ENCODE measurements around the gene GADD45A. TPM values are rescaled to one million over a fixed set of nuclear protein-coding genes. Genes with fewer than 3 reads are reported as not detected.
A peak's percentile ranks its signal among the peaks of the same experiment; 100 is the strongest.

GADD45A gene
- total RNA-seq, 1 donor from 2014 or later: 11.0 TPM

DNA sequence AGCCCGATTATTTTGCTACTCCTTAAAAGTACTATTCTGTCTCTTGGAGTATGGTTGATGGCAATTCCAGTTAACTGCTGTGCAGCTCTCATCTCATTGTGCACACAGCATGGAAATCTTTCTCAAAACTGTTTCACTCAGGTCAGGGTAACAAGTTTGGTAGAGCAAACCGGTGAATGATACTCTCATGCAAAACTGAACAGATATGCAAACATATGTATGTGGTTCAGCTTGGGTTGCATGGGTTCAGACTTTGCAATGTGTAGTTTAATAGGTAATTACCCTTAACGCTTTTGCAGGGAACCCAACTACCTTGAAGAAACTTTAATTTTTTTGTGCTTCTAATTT is 2.2 kb downstream of the GADD45A start:
- H3K36me3 ChIP-seq (ENCODE audit: control insufficient read depth in 3 of 3, insufficient read depth in 3 of 3, low read length in 3 of 3): peaks cover 0 to 25% (median 7%) of the 10 kb centered on the region in 3 donors
- no peaks in the 10 kb centered on the region for H3K9me3 ChIP-seq (ENCODE audit: control insufficient read depth in 3 of 3, low read length in 3 of 3)
- H3K4me3 ChIP-seq (ENCODE audit: low read length in 3 of 3): peak overlapping the region; percentile 88 to 93 (median 89)
- H3K27ac ChIP-seq (ENCODE audit: low read depth, low read length): peak overlapping the region; percentile 98
- peak overlapping the region; percentile 94 to 96 (median 94) for H3K9ac ChIP-seq (ENCODE audit: low read depth in 1 of 3, low read length in 3 of 3)
- peaks cover 16 to 26% (median 23%) of the 10 kb centered on the region in 3 donors for H3K4me1 ChIP-seq (ENCODE audit: control insufficient read depth in 3 of 3, insufficient read depth in 3 of 3, low read length in 3 of 3)
- no peaks in the 10 kb centered on the region for H3K27me3 ChIP-seq (ENCODE audit: control insufficient read depth in 3 of 3, insufficient read depth in 3 of 3, low read length in 3 of 3)

DNA sequence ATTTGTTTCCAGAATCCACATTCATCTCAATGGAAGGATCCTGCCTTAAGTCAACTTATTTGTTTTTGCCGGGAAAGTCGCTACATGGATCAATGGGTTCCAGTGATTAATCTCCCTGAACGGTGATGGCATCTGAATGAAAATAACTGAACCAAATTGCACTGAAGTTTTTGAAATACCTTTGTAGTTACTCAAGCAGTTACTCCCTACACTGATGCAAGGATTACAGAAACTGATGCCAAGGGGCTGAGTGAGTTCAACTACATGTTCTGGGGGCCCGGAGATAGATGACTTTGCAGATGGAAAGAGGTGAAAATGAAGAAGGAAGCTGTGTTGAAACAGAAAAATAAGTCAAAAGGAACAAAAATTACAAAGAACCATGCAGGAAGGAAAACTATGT is 2.6 kb downstream of the GADD45A start:
- H3K27me3 ChIP-seq (ENCODE audit: control insufficient read depth in 3 of 3, insufficient read depth in 3 of 3, low read length in 3 of 3): no peaks in the 10 kb centered on the region
- peak overlapping the region; percentile 32 for H3K27ac ChIP-seq (ENCODE audit: low read depth, low read length)
- H3K36me3 ChIP-seq (ENCODE audit: control insufficient read depth in 3 of 3, insufficient read depth in 3 of 3, low read length in 3 of 3): peaks cover 0 to 25% (median 7%) of the 10 kb centered on the region in 3 donors
- H3K4me3 ChIP-seq (ENCODE audit: low read length in 3 of 3): no peak overlapping the region
- peaks cover 16 to 26% (median 23%) of the 10 kb centered on the region in 3 donors for H3K4me1 ChIP-seq (ENCODE audit: control insufficient read depth in 3 of 3, insufficient read depth in 3 of 3, low read length in 3 of 3)
- peak overlapping the region in 1 of 3 donors; percentile 96 for H3K9ac ChIP-seq (ENCODE audit: low read depth in 1 of 3, low read length in 3 of 3)
- no peaks in the 10 kb centered on the region for H3K9me3 ChIP-seq (ENCODE audit: control insufficient read depth in 3 of 3, low read length in 3 of 3)

DNA sequence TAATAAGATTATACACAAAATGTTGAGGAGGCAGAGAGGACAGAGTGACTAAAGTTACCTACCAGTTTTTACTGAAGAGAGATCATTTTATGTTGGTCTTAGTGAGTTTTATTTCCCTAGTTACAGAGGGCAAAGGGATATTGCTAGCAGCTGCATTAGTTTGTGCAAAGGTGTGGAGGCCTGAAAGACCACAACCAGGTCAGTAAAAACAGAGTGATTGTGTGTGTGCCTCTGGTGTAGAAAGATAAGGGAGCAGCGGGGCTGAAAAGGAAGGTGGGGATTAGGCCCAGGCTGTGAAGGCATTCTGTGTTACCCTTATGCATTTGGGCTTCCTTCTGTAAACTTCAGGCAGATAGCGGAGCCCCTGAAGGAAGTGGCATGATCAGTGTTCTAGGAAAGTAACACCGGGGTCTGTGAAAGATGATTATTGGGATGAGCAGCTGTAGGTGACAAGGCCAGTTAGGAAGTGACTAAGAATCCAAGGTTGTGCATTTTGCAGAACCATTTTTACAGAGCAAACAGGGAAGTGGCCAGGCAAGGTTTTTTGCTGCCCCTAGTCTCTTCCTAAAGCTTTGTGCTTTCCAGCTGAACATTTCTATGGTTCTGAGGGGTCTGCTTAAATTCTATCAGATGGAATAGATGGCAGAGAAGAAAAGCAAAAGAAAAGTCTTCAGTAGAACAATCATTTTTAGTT is 3.7 kb downstream of the GADD45A start:
- Histone ChIP-seq H3K27ac (ENCODE audit: low read depth, low read length) (no peak overlapping the region), H3K27me3 (ENCODE audit: control insufficient read depth in 3 of 3, insufficient read depth in 3 of 3, low read length in 3 of 3) (no peaks in the 10 kb centered on the region), H3K9me3 (ENCODE audit: control insufficient read depth in 3 of 3, low read length in 3 of 3) (no peaks in the 10 kb centered on the region), H3K9ac (ENCODE audit: low read depth in 1 of 3, low read length in 3 of 3) (no peak overlapping the region), H3K4me3 (ENCODE audit: low read length in 3 of 3) (no peak overlapping the region), H3K36me3 (ENCODE audit: control insufficient read depth in 3 of 3, insufficient read depth in 3 of 3, low read length in 3 of 3) (peaks cover 0 to 25% (median 7%) of the 10 kb centered on the region in 3 donors), H3K4me1 (ENCODE audit: control insufficient read depth in 3 of 3, insufficient read depth in 3 of 3, low read length in 3 of 3) (peaks cover 16 to 26% (median 23%) of the 10 kb centered on the region in 3 donors)

DNA sequence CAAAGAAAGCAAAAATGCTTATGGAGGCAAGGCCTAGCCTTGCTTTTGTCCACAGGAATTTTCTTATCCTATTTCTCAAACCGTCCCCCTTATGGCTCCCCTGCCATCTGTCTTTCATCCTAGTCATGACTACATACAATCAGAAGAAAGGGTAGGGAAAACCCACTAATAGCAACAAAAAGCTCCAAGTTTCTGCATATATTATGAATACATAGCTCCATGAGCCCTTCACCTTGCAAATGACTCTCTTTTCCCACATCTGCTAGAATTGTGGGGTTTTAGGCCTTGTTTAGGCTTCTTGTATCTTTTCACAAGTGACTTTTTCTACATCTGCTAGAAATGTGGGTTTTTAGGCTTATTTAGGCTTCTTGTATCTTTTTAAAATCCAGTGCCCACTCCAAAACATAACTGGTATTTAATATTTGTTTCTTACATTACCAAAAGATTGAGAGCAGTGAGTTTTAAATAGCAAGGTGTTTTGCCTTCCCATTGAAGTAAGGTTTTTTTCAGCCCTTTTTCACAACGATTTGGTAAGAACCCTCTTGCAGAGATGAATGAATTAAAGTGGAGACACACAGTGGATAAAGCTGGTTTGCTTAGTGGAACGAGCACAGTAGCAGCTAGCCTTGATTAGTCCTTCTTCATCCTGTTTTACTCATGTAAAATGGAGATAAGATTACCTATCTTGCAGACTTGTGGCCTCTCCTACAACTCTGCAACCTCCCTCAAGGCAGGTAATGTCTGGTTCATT is 4.4 kb downstream of the GADD45A start:
- Histone ChIP-seq H3K4me3 (ENCODE audit: low read length in 3 of 3) (no peak overlapping the region), H3K27ac (ENCODE audit: low read depth, low read length) (no peak overlapping the region), H3K9me3 (ENCODE audit: control insufficient read depth in 3 of 3, low read length in 3 of 3) (no peaks in the 10 kb centered on the region), H3K9ac (ENCODE audit: low read depth in 1 of 3, low read length in 3 of 3) (no peak overlapping the region), H3K4me1 (ENCODE audit: control insufficient read depth in 3 of 3, insufficient read depth in 3 of 3, low read length in 3 of 3) (peaks cover 13 to 20% (median 16%) of the 10 kb centered on the region in 3 donors), H3K27me3 (ENCODE audit: control insufficient read depth in 3 of 3, insufficient read depth in 3 of 3, low read length in 3 of 3) (no peaks in the 10 kb centered on the region), H3K36me3 (ENCODE audit: control insufficient read depth in 3 of 3, insufficient read depth in 3 of 3, low read length in 3 of 3) (peaks cover 0 to 25% (median 7%) of the 10 kb centered on the region in 3 donors)

DNA sequence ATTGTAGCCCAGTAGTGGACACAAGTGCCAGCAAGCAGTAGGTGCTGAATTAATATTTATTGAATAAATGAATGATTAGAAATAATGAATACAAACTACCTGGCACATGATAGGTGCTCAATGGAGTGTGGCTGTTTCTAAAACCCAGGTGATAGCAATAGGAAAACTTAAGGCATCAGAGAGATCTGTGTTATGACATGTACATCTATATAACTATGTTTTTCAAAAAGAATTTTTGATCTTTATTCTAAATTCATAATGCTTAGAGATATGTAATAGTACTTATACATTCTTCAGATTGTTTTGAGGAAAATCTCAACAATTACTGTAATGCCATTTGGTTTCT is 5.0 kb downstream of the GADD45A start:
- peaks cover 0 to 25% (median 7%) of the 10 kb centered on the region in 3 donors for H3K36me3 ChIP-seq (ENCODE audit: control insufficient read depth in 3 of 3, insufficient read depth in 3 of 3, low read length in 3 of 3)
- H3K4me3 ChIP-seq (ENCODE audit: low read length in 3 of 3): no peak overlapping the region
- no peaks in the 10 kb centered on the region for H3K27me3 ChIP-seq (ENCODE audit: control insufficient read depth in 3 of 3, insufficient read depth in 3 of 3, low read length in 3 of 3)
- peaks cover 11 to 20% (median 14%) of the 10 kb centered on the region in 3 donors for H3K4me1 ChIP-seq (ENCODE audit: control insufficient read depth in 3 of 3, insufficient read depth in 3 of 3, low read length in 3 of 3)
- H3K27ac ChIP-seq (ENCODE audit: low read depth, low read length): no peak overlapping the region
- H3K9ac ChIP-seq (ENCODE audit: low read depth in 1 of 3, low read length in 3 of 3): no peak overlapping the region
- no peaks in the 10 kb centered on the region for H3K9me3 ChIP-seq (ENCODE audit: control insufficient read depth in 3 of 3, low read length in 3 of 3)

DNA sequence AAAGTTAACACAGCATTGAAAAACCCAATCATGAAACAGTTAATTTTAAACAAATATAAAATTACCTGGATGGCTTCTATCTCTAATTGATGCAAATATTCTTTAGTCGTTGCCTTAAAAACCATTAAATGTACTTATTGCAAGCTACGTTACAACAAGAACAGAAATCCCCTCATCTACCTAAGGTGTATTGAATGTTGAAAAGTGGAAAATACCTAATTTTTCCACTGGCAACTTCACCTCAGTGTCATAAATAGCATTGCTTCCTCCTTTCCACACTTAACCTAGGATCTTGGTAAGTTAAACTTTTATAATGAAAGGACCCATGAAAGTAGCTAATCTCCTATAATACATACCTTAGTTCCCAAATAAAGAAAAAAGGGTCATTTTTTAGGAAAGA is 5.4 kb downstream of the GADD45A start:
- Histone ChIP-seq H3K9me3 (ENCODE audit: control insufficient read depth in 3 of 3, low read length in 3 of 3) (no peaks in the 10 kb centered on the region), H3K4me3 (ENCODE audit: low read length in 3 of 3) (no peak overlapping the region), H3K27ac (ENCODE audit: low read depth, low read length) (no peak overlapping the region), H3K9ac (ENCODE audit: low read depth in 1 of 3, low read length in 3 of 3) (no peak overlapping the region), H3K27me3 (ENCODE audit: control insufficient read depth in 3 of 3, insufficient read depth in 3 of 3, low read length in 3 of 3) (no peaks in the 10 kb centered on the region), H3K36me3 (ENCODE audit: control insufficient read depth in 3 of 3, insufficient read depth in 3 of 3, low read length in 3 of 3) (peaks cover 0 to 25% (median 7%) of the 10 kb centered on the region in 3 donors), H3K4me1 (ENCODE audit: control insufficient read depth in 3 of 3, insufficient read depth in 3 of 3, low read length in 3 of 3) (peaks cover 11 to 20% (median 14%) of the 10 kb centered on the region in 3 donors)

DNA sequence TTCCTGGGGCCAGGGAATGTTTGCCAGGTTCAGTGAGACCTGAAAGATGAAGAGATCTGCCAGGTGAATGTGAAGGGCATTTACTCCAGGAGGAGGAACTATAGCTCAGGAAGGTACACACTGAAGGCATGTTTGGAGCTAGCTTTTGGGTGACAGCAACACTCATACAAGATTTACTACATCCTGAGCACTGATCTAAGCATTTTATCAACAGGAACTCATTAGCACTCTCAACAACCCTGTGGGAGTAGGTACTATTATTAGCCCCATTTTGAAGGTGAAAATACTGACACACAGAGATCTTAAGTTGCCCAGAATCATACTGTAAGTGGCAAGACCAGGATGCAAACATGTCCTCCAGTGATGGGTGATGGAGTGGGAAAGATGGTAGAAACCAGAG is 6.7 kb downstream of the GADD45A start:
- Histone ChIP-seq H3K4me3 (ENCODE audit: low read length in 3 of 3) (no peak overlapping the region), H3K9ac (ENCODE audit: low read depth in 1 of 3, low read length in 3 of 3) (no peak overlapping the region), H3K27me3 (ENCODE audit: control insufficient read depth in 3 of 3, insufficient read depth in 3 of 3, low read length in 3 of 3) (no peaks in the 10 kb centered on the region), H3K36me3 (ENCODE audit: control insufficient read depth in 3 of 3, insufficient read depth in 3 of 3, low read length in 3 of 3) (peaks cover 0 to 25% (median 7%) of the 10 kb centered on the region in 3 donors), H3K9me3 (ENCODE audit: control insufficient read depth in 3 of 3, low read length in 3 of 3) (no peaks in the 10 kb centered on the region), H3K27ac (ENCODE audit: low read depth, low read length) (no peak overlapping the region), H3K4me1 (ENCODE audit: control insufficient read depth in 3 of 3, insufficient read depth in 3 of 3, low read length in 3 of 3) (peaks cover 7 to 15% (median 14%) of the 10 kb centered on the region in 3 donors)

DNA sequence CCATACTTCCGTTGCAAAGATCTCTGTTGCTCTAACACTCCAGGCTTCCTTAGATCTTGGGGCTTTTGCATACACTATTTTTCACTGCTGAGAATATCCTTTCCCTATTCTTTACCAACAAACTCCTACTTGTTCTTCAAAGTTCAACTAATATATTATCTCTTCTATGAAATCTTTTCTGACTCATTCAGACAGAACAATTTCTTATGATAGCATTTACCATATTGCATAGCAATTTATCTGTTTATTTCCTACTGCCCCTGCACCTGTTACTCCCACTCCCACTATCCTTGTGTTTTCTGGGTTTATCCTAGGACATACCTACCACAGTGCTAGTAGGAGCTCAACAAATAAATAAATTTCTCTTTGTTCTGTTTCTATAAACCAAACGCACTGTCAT is 11.0 kb downstream of the GADD45A start:
- Histone ChIP-seq H3K36me3 (ENCODE audit: control insufficient read depth in 3 of 3, insufficient read depth in 3 of 3, low read length in 3 of 3) (no peaks in the 10 kb centered on the region), H3K9me3 (ENCODE audit: control insufficient read depth in 3 of 3, low read length in 3 of 3) (no peaks in the 10 kb centered on the region), H3K9ac (ENCODE audit: low read depth in 1 of 3, low read length in 3 of 3) (no peak overlapping the region), H3K4me1 (ENCODE audit: control insufficient read depth in 3 of 3, insufficient read depth in 3 of 3, low read length in 3 of 3) (no peaks in the 10 kb centered on the region), H3K4me3 (ENCODE audit: low read length in 3 of 3) (no peak overlapping the region), H3K27me3 (ENCODE audit: control insufficient read depth in 3 of 3, insufficient read depth in 3 of 3, low read length in 3 of 3) (no peaks in the 10 kb centered on the region), H3K27ac (ENCODE audit: low read depth, low read length) (no peak overlapping the region)

DNA sequence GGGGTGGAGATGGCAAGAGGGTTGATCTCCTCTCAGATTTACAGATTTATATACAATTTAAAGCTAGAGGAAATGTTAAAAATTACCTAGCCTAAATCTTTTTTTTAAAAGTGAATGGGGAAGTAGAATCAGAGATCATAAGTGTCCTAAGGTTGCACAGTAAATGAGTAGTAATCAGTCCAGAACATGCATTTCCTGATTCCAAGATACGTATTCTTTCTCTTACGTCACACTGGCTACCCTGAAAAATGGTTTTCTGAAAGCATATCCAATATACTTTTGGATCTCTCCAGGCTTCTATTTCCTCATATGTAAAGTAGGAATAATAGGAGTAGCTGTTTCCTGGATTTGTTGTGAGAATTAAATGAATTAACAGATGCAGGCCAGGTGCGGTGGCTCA is 11.7 kb downstream of the GADD45A start:
- Histone ChIP-seq H3K9ac (ENCODE audit: low read depth in 1 of 3, low read length in 3 of 3) (no peak overlapping the region), H3K4me3 (ENCODE audit: low read length in 3 of 3) (no peak overlapping the region), H3K36me3 (ENCODE audit: control insufficient read depth in 3 of 3, insufficient read depth in 3 of 3, low read length in 3 of 3) (no peaks in the 10 kb centered on the region), H3K27ac (ENCODE audit: low read depth, low read length) (no peak overlapping the region), H3K27me3 (ENCODE audit: control insufficient read depth in 3 of 3, insufficient read depth in 3 of 3, low read length in 3 of 3) (no peaks in the 10 kb centered on the region), H3K4me1 (ENCODE audit: control insufficient read depth in 3 of 3, insufficient read depth in 3 of 3, low read length in 3 of 3) (no peaks in the 10 kb centered on the region), H3K9me3 (ENCODE audit: control insufficient read depth in 3 of 3, low read length in 3 of 3) (no peaks in the 10 kb centered on the region)

DNA sequence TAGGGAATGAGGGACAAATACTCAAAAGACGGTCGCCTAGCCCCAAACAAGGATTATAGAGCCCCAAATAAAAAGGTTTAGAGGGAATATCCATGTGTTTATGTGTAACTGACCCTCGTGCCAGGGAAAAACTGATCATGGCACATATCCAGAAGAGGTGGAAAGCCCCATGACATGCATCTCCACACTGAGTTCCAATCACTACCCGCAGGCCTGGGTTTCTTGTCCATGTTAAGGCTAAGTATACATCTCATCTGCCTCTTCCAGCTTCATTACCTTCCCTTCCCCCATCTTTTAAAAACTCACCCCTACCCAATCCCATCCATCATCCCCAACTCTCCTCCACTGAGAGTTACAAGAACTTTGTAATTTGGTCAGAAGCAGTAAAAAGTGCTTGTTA is 15.2 kb downstream of the GADD45A start:
- Histone ChIP-seq H3K36me3 (ENCODE audit: control insufficient read depth in 3 of 3, insufficient read depth in 3 of 3, low read length in 3 of 3) (peaks cover 0 to 7% (median 0%) of the 10 kb centered on the region in 3 donors), H3K27ac (ENCODE audit: low read depth, low read length) (no peak overlapping the region), H3K9ac (ENCODE audit: low read depth in 1 of 3, low read length in 3 of 3) (no peak overlapping the region), H3K9me3 (ENCODE audit: control insufficient read depth in 3 of 3, low read length in 3 of 3) (no peaks in the 10 kb centered on the region), H3K27me3 (ENCODE audit: control insufficient read depth in 3 of 3, insufficient read depth in 3 of 3, low read length in 3 of 3) (no peaks in the 10 kb centered on the region), H3K4me3 (ENCODE audit: low read length in 3 of 3) (no peak overlapping the region), H3K4me1 (ENCODE audit: control insufficient read depth in 3 of 3, insufficient read depth in 3 of 3, low read length in 3 of 3) (no peaks in the 10 kb centered on the region)
